SU-DHL-6 (cell line): Measurements from ENCODE around the gene DRC3.

Experiments
- H2AFZ ChIP-seq: fragments of 200-600 bp; sonication (generic); 2 replicates; pipeline ENCODE4 v1.6.1; 2014; ENCODE audit warnings: low read depth, mild to moderate bottlenecking, moderate library complexity, mixed read lengths, antibody characterized with exemption, low read length; ENCODE audit not compliant: severe bottlenecking
- H3F3A ChIP-seq: fragments of 200-600 bp; shearing (Covaris generic); 2 replicates; pipeline ENCODE4 v1.6.0; 2016; ENCODE audit warnings: antibody characterized with exemption, mild to moderate bottlenecking; ENCODE audit not compliant: insufficient read depth
- H3K27ac ChIP-seq: fragments of 200-600 bp; sonication (generic); 2 replicates; pipeline ENCODE4 v1.5.1; 2016; ENCODE audit warnings: low read depth, mild to moderate bottlenecking, low read length, moderate library complexity, mixed read lengths
- H3K27me3 ChIP-seq: fragments of 200-600 bp; sonication (generic), shearing (Covaris generic); 2 replicates; pipeline ENCODE4 v1.6.0; 2014; ENCODE audit warnings: mild to moderate bottlenecking, low read length
- H3K36me3 ChIP-seq: fragments of 200-600 bp; sonication (generic); 2 replicates; pipeline ENCODE4 v1.6.1; 2014; ENCODE audit warnings: mild to moderate bottlenecking, low read length, mixed read lengths
- H3K4me2 ChIP-seq: fragments of 300-600, 200-600 bp; shearing (Covaris generic), sonication (generic); 2 replicates; pipeline ENCODE4 v1.6.0; 2014; ENCODE audit warnings: low read length, low read depth, mild to moderate bottlenecking; ENCODE audit not compliant: poor library complexity, severe bottlenecking
- H3K4me3 ChIP-seq: fragments of 200-600 bp; sonication (generic); 2 replicates; pipeline ENCODE4 v1.5.1; 2014; ENCODE audit warnings: antibody characterized with exemption, low read length, mild to moderate bottlenecking, mixed read lengths; ENCODE audit not compliant: insufficient read depth, poor library complexity, severe bottlenecking
- H3K79me2 ChIP-seq: fragments of 200-600 bp; sonication (generic); 2 replicates; pipeline ENCODE4 v1.6.1; 2014; ENCODE audit warnings: mild to moderate bottlenecking, low read length, moderate library complexity; ENCODE audit not compliant: insufficient read depth
- H3K9ac ChIP-seq: fragments of 200-600 bp; sonication (generic); 2 replicates; pipeline ENCODE4 v1.7.0; 2014; ENCODE audit warnings: mild to moderate bottlenecking, low read length
- H3K9me2 ChIP-seq: fragments of 200-600 bp; sonication (generic); replicated peaks from 2 replicates; pipeline ENCODE4 v1.6.1; 2014; ENCODE audit warnings: low read length; ENCODE audit not compliant: insufficient read depth
- H3K9me3 ChIP-seq: fragments of 200-600 bp; sonication (generic); 2 replicates; pipeline ENCODE4 v1.6.1; 2014; ENCODE audit warnings: low read length, mixed read lengths; ENCODE audit not compliant: insufficient read depth
- H4K20me1 ChIP-seq: fragments of 200-600 bp; sonication (generic); 2 replicates; pipeline ENCODE4 v1.6.1; 2014; ENCODE audit warnings: low read depth, mild to moderate bottlenecking, antibody characterized with exemption, low read length, moderate library complexity, mixed read lengths
- CTCF ChIP-seq: fragments of 200-600 bp; sonication (generic); IDR thresholded peaks from one replicate; pipeline ENCODE4 v1.5.1; 2017; ENCODE audit warnings: antibody characterized with exemption, mild to moderate bottlenecking, low read length, moderate library complexity; ENCODE audit not compliant: insufficient read depth, poor library complexity, severe bottlenecking
- EZH2phosphoT487 ChIP-seq: fragments of 200-600 bp; sonication (generic), shearing (Covaris generic); conservative IDR thresholded peaks from 2 replicates; pipeline ENCODE4 v1.6.1; 2018; ENCODE audit warnings: mild to moderate bottlenecking, antibody characterized with exemption, low read length, moderate library complexity, mixed read lengths

Gene DRC3

DNA sequence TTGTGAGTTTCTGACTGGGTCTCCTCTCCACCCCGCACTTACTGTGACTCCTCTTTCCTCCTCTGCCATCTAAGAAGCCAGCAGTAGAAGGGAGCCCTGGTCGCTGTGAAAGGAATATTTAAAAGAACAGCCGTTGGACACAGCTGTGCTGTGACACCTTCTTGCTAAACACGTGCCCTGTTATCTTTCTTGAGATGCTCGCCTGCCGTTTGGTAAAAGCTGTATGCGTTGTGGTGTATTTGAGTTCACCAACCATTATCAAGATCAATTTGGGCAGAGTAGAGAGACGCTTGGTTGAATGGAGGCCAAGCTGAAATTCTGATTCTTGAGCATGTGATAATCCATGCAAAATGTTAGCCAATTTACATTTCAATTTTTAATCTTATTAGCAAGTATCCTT lies 70.3 kb downstream of the DRC3 start:
- H3K4me3 ChIP-seq = no peak overlapping the region
- no peak for TF ChIP-seq CTCF
- no peak for TF ChIP-seq EZH2phosphoT487
- H4K20me1 ChIP-seq = no peaks in the 10 kb centered on the region
- H3K9me2 ChIP-seq = no peaks in the 10 kb centered on the region
- no peak overlapping the region for H3K9ac ChIP-seq
- H3K9me3 ChIP-seq = no peaks in the 10 kb centered on the region
- no peaks in the 10 kb centered on the region for H3K36me3 ChIP-seq
- peaks cover 4% of the 10 kb centered on the region; the same call in 1 of the 2 replicates for H3F3A ChIP-seq
- H3K27me3 ChIP-seq = no peaks in the 10 kb centered on the region
- no peak overlapping the region for H2AFZ ChIP-seq
- no peak overlapping the region for H3K27ac ChIP-seq
- no peak overlapping the region for H3K4me2 ChIP-seq
- peaks cover 17% of the 10 kb centered on the region for H3K79me2 ChIP-seq

- H3K9ac ChIP-seq = no peak overlapping the region
- no peaks in the 10 kb centered on the region for H3K36me3 ChIP-seq
- H3F3A ChIP-seq = no peaks in the 10 kb centered on the region
- peaks cover 14% of the 10 kb centered on the region for H3K79me2 ChIP-seq
- no peak for TF ChIP-seq CTCF
- TF ChIP-seq EZH2phosphoT487 = no peak
- no peaks in the 10 kb centered on the region for H3K9me2 ChIP-seq
- no peak overlapping the region for H3K27ac ChIP-seq
- no peak overlapping the region for H3K4me2 ChIP-seq
- no peaks in the 10 kb centered on the region for H3K27me3 ChIP-seq
- H2AFZ ChIP-seq = no peak overlapping the region
- no peak overlapping the region for H3K4me3 ChIP-seq
- no peaks in the 10 kb centered on the region for H4K20me1 ChIP-seq
- no peaks in the 10 kb centered on the region for H3K9me3 ChIP-seq
Measured at GRCh38 chr17:18043491-18043890, 70.8 kb downstream of the DRC3 start.

GRCh38 chr17:18044609-18045008 lies 71.9 kb downstream of the DRC3 start:
- TF ChIP-seq EZH2phosphoT487 (no peak), CTCF (no peak)
- Histone ChIP-seq H3K9me3 (no peaks in the 10 kb centered on the region), H3K9ac (no peak overlapping the region), H3K4me3 (no peak overlapping the region), H3K9me2 (no peaks in the 10 kb centered on the region), H3K4me2 (no peak overlapping the region), H2AFZ (no peak overlapping the region), H4K20me1 (no peaks in the 10 kb centered on the region), H3K27ac (no peak overlapping the region), H3K36me3 (no peaks in the 10 kb centered on the region), H3F3A (no peaks in the 10 kb centered on the region), H3K79me2 (peaks cover 14% of the 10 kb centered on the region), H3K27me3 (no peaks in the 10 kb centered on the region)
